Adipose tissue (tissue), 3 donors: ENCODE results near the gene LTV1. TPM values are rescaled to one million over a fixed set of nuclear protein-coding genes. Genes with fewer than 3 reads are reported as not detected.
"Not testable (repeated sequence)": the region's sequence is repeated elsewhere in the genome, so short reads cannot be mapped to it uniquely, and the experiment has no call there.

Experiments
- H3K27ac ChIP-seq: one replicate; pipeline ENCODE4 v1.5.1; 2013; ENCODE audit warnings: low read depth, low read length
- WGBS, 3 donors: extraction: QIAGEN DNeasy Blood & Tissue Kit; methylation state at CpG; one replicate each; pipeline ENCODE4 v1.1.7; 2013; 5-methylcytosine and 5-hydroxymethylcytosine counted together
- polyA plus RNA-seq, 3 donors: library from polyadenylated mRNA; stranded (reverse); fragments of 200-250 nt; gene quantifications; one replicate each; pipeline ENCODE4 v1.2.3, GENCODE V29; 2013
- donor health status: healthy with polysubstance abuse.
- donor health status: Bipolar disorder and iron deficiency.
- donor health status: healthy.

LTV1 gene, protein sequence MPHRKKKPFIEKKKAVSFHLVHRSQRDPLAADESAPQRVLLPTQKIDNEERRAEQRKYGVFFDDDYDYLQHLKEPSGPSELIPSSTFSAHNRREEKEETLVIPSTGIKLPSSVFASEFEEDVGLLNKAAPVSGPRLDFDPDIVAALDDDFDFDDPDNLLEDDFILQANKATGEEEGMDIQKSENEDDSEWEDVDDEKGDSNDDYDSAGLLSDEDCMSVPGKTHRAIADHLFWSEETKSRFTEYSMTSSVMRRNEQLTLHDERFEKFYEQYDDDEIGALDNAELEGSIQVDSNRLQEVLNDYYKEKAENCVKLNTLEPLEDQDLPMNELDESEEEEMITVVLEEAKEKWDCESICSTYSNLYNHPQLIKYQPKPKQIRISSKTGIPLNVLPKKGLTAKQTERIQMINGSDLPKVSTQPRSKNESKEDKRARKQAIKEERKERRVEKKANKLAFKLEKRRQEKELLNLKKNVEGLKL
- 10 to 100 TPM; 11.9 to 32.0 (median 22.0) TPM for polyA plus RNA-seq

- 0 to 1% (median 1%) methylated on average over 64 of the region's 64 CpGs for WGBS, 3 donors
- H3K27ac ChIP-seq: peak within 1 kb of the TSS; percentile 63
These were observed at the start of gene LTV1 for GRCh38 chr6:143842902-143843676. LTV1 (plus strand) TSS chr6:143843338; CDS start chr6:143843478, 140 bp downstream.

- 96 to 98% (median 97%) methylated on average over 2 of the region's 2 CpGs for WGBS, 3 donors
These were observed 46.6 kb upstream of the LTV1 start for GRCh38 chr6:143796551-143796950.

DNA sequence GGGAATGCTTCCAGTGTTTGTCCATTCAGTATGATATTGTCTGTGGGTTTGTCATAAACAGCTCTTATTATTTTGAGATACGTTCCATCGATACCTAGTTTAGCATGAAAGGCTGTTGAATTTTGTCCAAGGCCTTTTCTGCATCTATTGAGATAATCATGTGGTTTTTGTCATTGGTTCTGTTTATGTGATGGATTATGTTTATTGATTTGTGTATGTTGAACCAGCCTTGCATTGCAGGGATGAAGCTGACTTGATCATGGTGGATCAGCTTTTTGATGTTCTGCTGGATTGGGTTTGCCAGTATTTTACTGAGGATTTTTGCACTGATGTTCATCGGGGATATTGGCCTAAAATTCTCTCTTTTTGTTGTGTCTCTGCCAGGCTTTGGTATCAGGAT lies 44.7 kb upstream of the LTV1 start:
- H3K27ac ChIP-seq: not testable (repeated sequence)
- 96 to 98% (median 98%) methylated on average over 3 of the region's 3 CpGs for WGBS, 3 donors

More at GRCh38 chr6:143796551-143796950, 46.6 kb upstream of the LTV1 start:
- H3K27ac ChIP-seq: not testable (repeated sequence)

- H3K27ac ChIP-seq: no peak overlapping the region
- WGBS, 3 donors: 97 to 99% (median 98%) methylated on average over 8 of the region's 8 CpGs
These were observed 40.1 kb upstream of the LTV1 start for GRCh38 chr6:143802833-143803565.

DNA sequence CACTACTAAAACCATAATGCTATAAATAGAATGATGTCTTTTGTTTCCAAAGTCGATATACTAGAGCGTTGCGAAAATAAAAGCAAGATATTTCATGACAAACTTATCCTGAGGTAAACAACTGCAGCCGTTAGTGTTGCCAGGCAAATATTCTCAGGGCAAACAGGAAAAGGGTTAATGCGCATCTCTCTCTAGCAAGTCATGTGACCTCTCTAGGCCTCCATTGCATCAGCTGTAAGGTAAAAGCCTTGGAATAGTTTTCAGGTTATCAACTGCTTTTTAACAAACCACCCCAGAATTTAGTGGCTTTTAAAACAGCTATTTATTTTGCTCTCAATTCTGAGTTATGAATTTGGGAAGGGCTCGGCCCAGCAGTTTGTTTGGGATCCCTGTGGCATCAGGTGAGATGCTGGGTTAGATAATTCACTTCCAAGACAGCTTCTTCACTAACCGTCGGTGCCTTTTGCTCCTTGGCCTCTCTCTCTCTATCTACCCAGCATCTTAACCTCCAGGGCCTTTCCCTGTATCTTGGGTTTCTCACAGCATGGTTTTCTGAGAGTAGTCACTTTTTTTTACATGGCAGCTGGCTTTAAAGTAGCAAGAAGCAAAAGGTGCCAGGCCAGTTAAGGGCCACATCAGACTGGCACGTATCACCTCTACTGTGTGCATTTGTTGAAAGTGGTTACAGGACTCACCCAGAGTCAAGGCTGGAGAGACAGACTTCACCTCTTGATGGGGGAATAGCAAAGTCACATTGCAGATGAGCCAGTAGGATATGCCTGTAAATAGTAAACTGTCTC lies 39.2 kb upstream of the LTV1 start:
- no peak overlapping the region for H3K27ac ChIP-seq
- 83 to 92% (median 88%) methylated on average over 9 of the region's 9 CpGs for WGBS, 3 donors

GRCh38 chr6:143804835-143805239 lies 38.3 kb upstream of the LTV1 start:
- H3K27ac ChIP-seq: no peak overlapping the region
- whole genome bisulfite sequencing, 3 donors: 59 to 87% (median 63%) methylated on average over 4 of the region's 4 CpGs

- H3K27ac ChIP-seq: no peak overlapping the region
- 81 to 95% (median 83%) methylated on average over 8 of the region's 8 CpGs for WGBS, 3 donors
These were observed 36.6 kb upstream of the LTV1 start for GRCh38 chr6:143806282-143807102.

- WGBS, 3 donors: 69 to 92% (median 83%) methylated on average over 6 of the region's 6 CpGs
- no peak overlapping the region for H3K27ac ChIP-seq
These were observed 35.9 kb upstream of the LTV1 start for GRCh38 chr6:143807103-143807772.

DNA sequence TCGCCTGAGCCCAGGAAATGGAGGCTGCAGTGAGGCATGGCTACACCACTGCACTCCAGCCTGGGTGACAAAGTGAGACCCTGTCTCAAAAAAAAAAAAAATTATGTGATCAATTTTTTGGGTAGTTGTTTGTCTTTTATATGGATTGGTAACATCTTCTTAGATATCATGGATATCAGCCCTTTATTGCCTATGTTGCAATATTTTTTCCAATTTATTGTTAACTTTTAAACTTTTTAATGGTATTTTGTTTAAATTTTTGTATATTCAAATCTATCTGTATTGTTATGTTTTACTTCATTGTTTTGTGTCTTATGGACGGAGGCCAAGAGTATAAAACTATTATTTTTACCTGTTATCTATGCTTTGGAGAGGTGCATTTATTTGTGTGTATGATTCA lies 32.4 kb upstream of the LTV1 start:
- H3K27ac ChIP-seq: no peak overlapping the region
- 91 to 100% (median 91%) methylated on average over 2 of the region's 2 CpGs for WGBS, 3 donors

DNA sequence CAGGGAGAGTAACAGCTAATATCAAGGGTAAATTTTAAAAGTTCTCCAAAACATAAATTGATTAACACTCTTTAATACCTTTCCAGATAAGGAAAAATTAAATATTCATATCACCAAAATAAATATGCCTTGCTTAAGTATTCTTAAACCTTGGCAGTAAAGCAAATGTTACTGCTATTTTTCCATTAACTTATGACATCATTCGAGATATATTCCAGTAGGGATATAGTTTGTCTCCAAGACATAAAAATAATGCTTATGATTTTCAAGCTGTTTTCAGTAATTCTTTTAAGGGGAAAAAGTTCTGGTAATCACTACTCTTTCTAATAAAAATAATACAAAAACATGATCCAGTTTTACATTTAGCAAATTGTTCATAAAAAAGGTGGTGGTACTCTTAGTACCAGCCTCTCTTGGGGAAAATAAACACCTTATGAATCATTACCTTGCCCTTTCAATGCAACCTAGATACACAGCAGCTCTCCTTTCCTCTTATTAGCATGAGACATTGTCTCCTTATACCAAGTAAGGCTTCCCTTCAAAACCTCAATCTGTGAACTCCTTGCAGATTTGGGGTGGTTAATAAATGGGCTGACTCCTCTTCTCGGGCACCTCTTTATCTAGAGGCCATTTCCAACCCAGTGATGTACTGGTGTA lies 31.5 kb upstream of the LTV1 start:
- no peak overlapping the region for H3K27ac ChIP-seq
- WGBS, 3 donors: 60 to 77% (median 74%) methylated on average over 2 of the region's 2 CpGs

- H3K27ac ChIP-seq: no peak overlapping the region
These were observed 25.5 kb upstream of the LTV1 start for GRCh38 chr6:143817621-143818020.

GRCh38 chr6:143821359-143821758 lies 21.8 kb upstream of the LTV1 start:
- H3K27ac ChIP-seq: no peak overlapping the region
- 79 to 89% (median 86%) methylated on average over 6 of the region's 6 CpGs for WGBS, 3 donors

GRCh38 chr6:143822584-143823024 lies 20.5 kb upstream of the LTV1 start:
- H3K27ac ChIP-seq: no peak overlapping the region
- WGBS, 3 donors: 39 to 53% (median 49%) methylated on average over 3 of the region's 3 CpGs

DNA sequence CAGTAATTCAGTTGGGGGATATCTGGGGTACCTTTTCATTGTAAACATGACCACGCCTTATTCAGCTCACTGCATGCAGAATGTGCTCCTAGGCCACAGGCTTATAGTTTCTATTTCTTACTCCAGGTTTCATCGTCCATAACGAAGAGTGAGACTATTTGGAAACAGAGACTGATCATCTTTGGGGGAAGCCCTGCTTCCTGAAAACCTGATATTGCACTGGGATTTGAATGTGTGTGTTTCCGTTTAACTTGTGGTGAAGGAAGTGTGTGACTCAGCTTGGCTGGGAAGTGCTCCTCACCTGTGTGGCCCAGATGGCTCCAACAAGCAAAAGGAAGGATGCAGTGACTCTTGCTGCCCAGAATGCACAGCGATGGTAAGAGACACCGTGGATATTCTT lies 19.6 kb upstream of the LTV1 start:
- no peak overlapping the region for H3K27ac ChIP-seq
- WGBS, 3 donors: 60 to 88% (median 60%) methylated on average over 6 of the region's 6 CpGs

DNA sequence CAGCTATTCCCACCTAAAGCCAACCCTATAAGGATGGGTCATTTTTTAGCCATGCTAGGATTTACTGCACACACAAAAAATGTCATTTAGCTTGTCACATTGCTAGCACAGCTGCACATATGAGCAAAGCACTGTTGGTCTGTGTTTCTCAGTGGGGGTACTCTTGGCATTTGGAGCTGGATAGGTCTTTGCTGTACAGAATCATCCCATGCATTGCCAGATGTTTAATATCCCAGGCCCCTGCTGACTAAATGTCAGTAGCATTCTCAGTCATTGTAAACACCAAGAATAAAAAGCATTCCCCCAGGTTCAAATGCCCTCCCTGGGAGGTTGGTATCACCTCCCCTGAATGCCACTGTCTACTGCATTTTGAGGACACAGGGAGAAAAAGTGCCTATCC lies 14.6 kb upstream of the LTV1 start:
- no peak overlapping the region for H3K27ac ChIP-seq

DNA sequence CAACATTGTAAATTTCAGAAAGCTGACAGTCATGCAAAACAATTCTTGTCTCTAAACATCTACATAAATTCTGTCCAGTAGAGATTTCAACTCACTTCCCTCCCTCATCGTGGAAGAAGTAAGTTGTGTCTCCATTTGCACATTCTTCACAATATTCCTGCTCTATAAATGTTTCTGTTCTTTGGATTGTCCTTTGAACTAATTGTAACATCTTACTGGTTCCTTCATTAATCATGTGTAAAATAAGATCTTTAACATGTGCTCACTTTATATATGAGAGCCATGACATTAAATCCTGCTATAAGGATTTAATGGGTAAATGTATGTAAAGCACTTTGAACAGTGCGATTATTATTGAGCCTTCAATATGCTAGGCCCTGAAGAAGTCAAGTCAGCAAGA lies 7.0 kb upstream of the LTV1 start:
- H3K27ac ChIP-seq: no peak overlapping the region
- 81 to 96% (median 91%) methylated on average over 2 of the region's 2 CpGs for WGBS, 3 donors
